AG10803 (cell line): ENCODE data around the gene ZFHX3.

Experiments used
- DNase-seq: peaks from one replicate; pipeline ENCODE4 v3.0.0; 2010; ENCODE audit warnings: low read depth
- H3K4me3 ChIP-seq: 2 replicates; pipeline ENCODE4 v1.5.1; 2011; ENCODE audit warnings: mild to moderate bottlenecking, low read length, control low read depth
- CTCF ChIP-seq: conservative IDR thresholded peaks from 2 replicates; pipeline ENCODE4 v1.5.1; 2011; ENCODE audit warnings: mild to moderate bottlenecking, low read length, control low read depth, inconsistent platforms

ZFHX3 gene

GRCh38 chr16:72905581-72905980 lies 142.3 kb downstream of the ZFHX3 start:
- DNase-seq: peak; percentile 25
- no peak for TF ChIP-seq CTCF
- H3K4me3 ChIP-seq: no peak overlapping the region

DNA sequence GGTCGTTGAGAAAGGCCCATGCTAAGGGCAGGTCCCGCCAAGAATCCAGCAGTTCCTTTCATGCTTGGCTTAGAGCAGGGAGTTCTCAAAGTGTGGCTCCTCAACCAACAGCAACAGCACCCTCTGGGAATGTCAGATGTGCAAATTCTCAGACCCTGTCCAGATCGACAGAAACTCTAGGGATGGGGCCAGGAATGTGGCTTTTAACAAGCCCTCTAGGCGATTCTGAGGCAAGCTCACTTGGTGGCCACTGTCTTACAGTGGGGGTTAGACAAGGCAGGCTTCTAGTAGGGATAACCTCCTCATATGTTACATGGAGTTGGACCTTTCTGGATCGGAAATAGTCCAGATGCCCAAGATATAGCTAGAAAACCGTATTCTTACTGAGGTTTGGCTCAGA lies 144.8 kb downstream of the ZFHX3 start:
- no peak for TF ChIP-seq CTCF
- no peak for DNase-seq
- no peak overlapping the region for H3K4me3 ChIP-seq

DNA sequence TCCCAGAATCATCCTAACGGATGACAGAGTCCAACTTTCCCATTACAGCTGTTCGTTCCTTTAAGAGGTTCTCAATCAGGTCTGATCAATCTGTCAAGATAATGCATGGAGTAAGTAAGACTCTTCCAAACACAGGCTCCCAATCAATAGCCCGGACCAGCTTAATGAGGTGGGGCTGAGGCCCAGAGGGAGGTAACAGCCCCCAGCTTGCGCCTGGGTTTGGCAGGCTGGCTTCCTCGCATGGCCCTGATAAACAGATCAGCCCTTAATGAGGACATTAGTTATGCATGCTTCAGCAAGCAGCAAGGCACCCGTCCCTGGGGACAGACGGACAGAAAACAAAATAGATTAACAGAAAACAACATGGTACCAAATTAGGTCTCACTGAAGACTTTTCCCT lies 145.7 kb downstream of the ZFHX3 start:
- no peak for DNase-seq
- no peak overlapping the region for H3K4me3 ChIP-seq
- no peak for TF ChIP-seq CTCF

DNA sequence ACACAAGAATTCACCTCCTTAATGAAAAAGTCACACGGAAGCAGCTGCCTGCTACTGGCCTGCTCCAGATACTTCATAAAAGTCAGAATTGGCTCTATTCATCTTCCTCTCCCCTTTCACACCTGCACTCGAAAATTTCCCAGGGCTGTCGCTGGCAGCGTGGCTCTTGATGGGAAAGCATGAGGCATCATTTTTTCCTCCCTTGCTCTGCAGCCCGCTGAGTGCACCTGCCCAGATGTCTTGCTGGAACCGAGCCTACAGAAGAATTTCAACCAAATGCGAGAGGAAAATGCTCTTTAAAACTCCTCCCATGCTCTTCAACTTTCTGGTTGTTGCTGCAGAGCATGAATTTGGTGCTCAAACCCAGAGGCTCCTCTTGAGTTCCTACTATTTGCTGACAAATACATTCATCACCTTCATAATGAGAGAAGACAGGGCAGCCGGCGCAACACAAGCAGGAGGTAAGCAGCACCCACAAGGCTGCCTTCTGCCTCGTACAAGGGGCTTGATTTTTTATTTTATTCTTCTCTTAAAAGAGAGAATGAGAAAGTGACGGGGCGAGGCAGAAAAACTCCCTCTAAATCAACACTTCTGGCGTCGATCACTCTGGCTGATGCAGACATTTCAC lies 146.8 kb downstream of the ZFHX3 start:
- no peak for DNase-seq
- no peak for TF ChIP-seq CTCF

GRCh38 chr16:72898216-72898825 lies 149.6 kb downstream of the ZFHX3 start:
- DNase-seq: no peak
- TF ChIP-seq CTCF: no peak
- H3K4me3 ChIP-seq: no peak overlapping the region

More for the DNA sequence above, 146.8 kb downstream of the ZFHX3 start:
- no peak overlapping the region for H3K4me3 ChIP-seq

- H3K4me3 ChIP-seq: no peak overlapping the region
- TF ChIP-seq CTCF: no peak
- DNase-seq: no peak
Measured at GRCh38 chr16:72897707-72898106, 150.2 kb downstream of the ZFHX3 start.

DNA sequence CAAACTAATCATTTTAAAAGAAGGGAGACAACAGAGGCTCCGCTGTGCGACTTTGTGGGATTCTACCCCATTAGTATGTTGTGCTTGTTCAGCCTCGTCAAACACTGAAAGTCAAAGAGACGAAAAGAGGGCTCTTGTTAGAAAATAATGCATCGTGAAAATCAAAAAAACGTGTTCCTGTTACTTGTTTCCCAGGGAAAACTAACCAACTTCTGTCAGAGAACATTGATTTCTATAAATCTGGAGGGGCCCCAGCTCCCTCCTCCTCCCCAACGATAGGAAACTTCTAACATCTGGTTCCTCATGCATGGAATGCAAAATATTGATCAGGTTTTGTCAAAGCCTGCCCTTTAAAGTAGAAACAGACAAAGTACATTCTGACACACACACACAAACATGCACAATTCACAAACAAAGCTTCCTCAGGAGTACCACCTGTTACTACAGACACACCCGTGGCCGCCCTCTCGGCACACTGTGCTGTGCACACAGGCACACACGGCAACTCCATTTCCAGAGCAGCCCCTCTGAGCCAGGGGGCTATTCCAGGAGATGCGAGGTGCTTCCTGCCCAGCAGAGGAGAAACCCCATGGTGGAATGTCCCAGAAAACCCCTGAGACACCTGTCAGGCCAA lies 151.3 kb downstream of the ZFHX3 start:
- DNase-seq: peak; percentile 16
- H3K4me3 ChIP-seq: no peak overlapping the region
- no peak for TF ChIP-seq CTCF
